MM.1S (cell line): ENCODE data around the gene CCSER1.
"Not testable (repeated sequence)": the region's sequence is repeated elsewhere in the genome, so short reads cannot be mapped to it uniquely, and the experiment has no call there.

Experiments used
- DNase-seq: peaks from one replicate; pipeline ENCODE4 v3.0.0-alpha.2; 2015
- H2AFZ ChIP-seq: fragments of 300-600 bp; sonication (generic); 2 replicates; pipeline ENCODE4 v1.6.0; 2016; ENCODE audit warnings: antibody characterized with exemption, low read length
- H3F3A ChIP-seq: fragments of 300-600 bp; sonication (generic); 2 replicates; pipeline ENCODE4 v1.6.1; 2016; ENCODE audit warnings: mild to moderate bottlenecking, antibody characterized with exemption, low read length, moderate library complexity, mixed read lengths; ENCODE audit not compliant: insufficient read depth
- H3K27ac ChIP-seq: fragments of 300-600 bp; sonication (generic); 2 replicates; pipeline ENCODE4 v1.5.1; 2016; ENCODE audit warnings: mild to moderate bottlenecking, low read length
- H3K27me3 ChIP-seq: fragments of 300-600 bp; sonication (generic); replicated peaks from 2 replicates; pipeline ENCODE4 v1.6.0; 2016; ENCODE audit warnings: low read length; ENCODE audit not compliant: insufficient read depth
- H3K36me3 ChIP-seq: fragments of 300-600 bp; sonication (generic); replicated peaks from 2 replicates; pipeline ENCODE4 v1.6.1; 2016; ENCODE audit warnings: mild to moderate bottlenecking, low read length, mixed read lengths; ENCODE audit not compliant: insufficient read depth
- H3K4me1 ChIP-seq: fragments of 300-600 bp; sonication (generic); 2 replicates; pipeline ENCODE4 v1.6.1; 2016; ENCODE audit warnings: low read length, mixed read lengths
- H3K4me2 ChIP-seq: fragments of 300-600 bp; sonication (generic); 2 replicates; pipeline ENCODE4 v1.6.0; 2016; ENCODE audit warnings: low read depth, low read length
- H3K4me3 ChIP-seq: fragments of 300-600 bp; sonication (generic); 2 replicates; pipeline ENCODE4 v1.5.1; 2016; ENCODE audit warnings: low read length, mixed read lengths
- H3K79me2 ChIP-seq: fragments of 300-600 bp; sonication (generic); 2 replicates; pipeline ENCODE4 v1.6.1; 2016; ENCODE audit warnings: mixed run types, low read length, mixed read lengths
- H3K9ac ChIP-seq: fragments of 300-600 bp; sonication (generic); 2 replicates; pipeline ENCODE4 v1.6.1; 2016; ENCODE audit warnings: low read length, mixed read lengths
- H3K9me2 ChIP-seq: fragments of 300-600 bp; sonication (generic); replicated peaks from 2 replicates; pipeline ENCODE4 v1.6.1; 2016; ENCODE audit warnings: mild to moderate bottlenecking, low read length, mixed read lengths; ENCODE audit not compliant: insufficient read depth
- H3K9me3 ChIP-seq: fragments of 300-600 bp; sonication (generic); replicated peaks from 2 replicates; pipeline ENCODE4 v1.6.1; 2016; ENCODE audit warnings: mild to moderate bottlenecking, low read length, mixed read lengths; ENCODE audit not compliant: insufficient read depth
- H4K20me1 ChIP-seq: fragments of 300-600 bp; sonication (generic); 2 replicates; pipeline ENCODE4 v1.6.1; 2016; ENCODE audit warnings: mild to moderate bottlenecking, low read length, moderate library complexity, mixed read lengths; ENCODE audit not compliant: insufficient read depth
- CTCF ChIP-seq: fragments of 300-600 bp; sonication (generic); IDR thresholded peaks from 2 replicates; pipeline ENCODE4 v1.5.1; 2016; ENCODE audit warnings: antibody characterized with exemption, low read length, mixed read lengths
- EZH2 ChIP-seq: fragments of 300-600 bp; sonication (generic); optimal IDR thresholded peaks from 2 replicates; pipeline ENCODE3; 2017; ENCODE audit warnings: low read depth, mild to moderate bottlenecking, antibody characterized with exemption, low read length, mixed read lengths
- EZH2phosphoT487 ChIP-seq: fragments of 300-600 bp; sonication (generic); IDR thresholded peaks from 2 replicates; pipeline ENCODE4 v1.6.1; 2018; ENCODE audit warnings: antibody characterized with exemption, low read length

Gene CCSER1

GRCh38 chr4:91092398-91092980 lies 965.3 kb downstream of the CCSER1 start:
- no peaks in the 10 kb centered on the region for H3K9me3 ChIP-seq

GRCh38 chr4:91094220-91094619 lies 967.0 kb downstream of the CCSER1 start:
- not testable (repeated sequence) for H3K79me2 ChIP-seq, H3F3A ChIP-seq, H3K9ac ChIP-seq, H4K20me1 ChIP-seq, H3K4me3 ChIP-seq, H3K9me3 ChIP-seq, H3K36me3 ChIP-seq, H3K4me1 ChIP-seq, H2AFZ ChIP-seq, H3K27me3 ChIP-seq, H3K4me2 ChIP-seq, DNase-seq, H3K27ac ChIP-seq, H3K9me2 ChIP-seq

More at GRCh38 chr4:91092398-91092980, 965.3 kb downstream of the CCSER1 start:
- no peak overlapping the region for H3K4me2 ChIP-seq
- no peak for TF ChIP-seq EZH2
- H3K4me3 ChIP-seq = no peak overlapping the region
- H3K27ac ChIP-seq = no peak overlapping the region
- no peak overlapping the region for H2AFZ ChIP-seq
- H3K9me2 ChIP-seq = no peaks in the 10 kb centered on the region
- H3K9ac ChIP-seq = no peak overlapping the region
- no peaks in the 10 kb centered on the region for H3K79me2 ChIP-seq
- H3K36me3 ChIP-seq = no peaks in the 10 kb centered on the region
- H4K20me1 ChIP-seq = no peaks in the 10 kb centered on the region
- H3K4me1 ChIP-seq = no peaks in the 10 kb centered on the region
- H3K27me3 ChIP-seq = no peaks in the 10 kb centered on the region
- H3F3A ChIP-seq = no peaks in the 10 kb centered on the region
- DNase-seq = no peak

GRCh38 chr4:91099666-91100065 lies 972.5 kb downstream of the CCSER1 start:
- H3K27ac ChIP-seq = no peak overlapping the region

GRCh38 chr4:91108751-91109150 lies 981.6 kb downstream of the CCSER1 start:
- no peak for DNase-seq
- no peaks in the 10 kb centered on the region for H3K79me2 ChIP-seq
- H3K27ac ChIP-seq = no peak overlapping the region
- TF ChIP-seq EZH2phosphoT487 = no peak
- TF ChIP-seq CTCF = no peak
- TF ChIP-seq EZH2 = no peak
- no peaks in the 10 kb centered on the region for H3K4me1 ChIP-seq
- H3K27me3 ChIP-seq = no peaks in the 10 kb centered on the region
- no peaks in the 10 kb centered on the region for H3K9me2 ChIP-seq
- no peak overlapping the region for H3K4me2 ChIP-seq
- no peak overlapping the region for H2AFZ ChIP-seq
- no peaks in the 10 kb centered on the region for H3F3A ChIP-seq
- no peaks in the 10 kb centered on the region for H4K20me1 ChIP-seq
- H3K4me3 ChIP-seq = no peak overlapping the region
- H3K9ac ChIP-seq = no peak overlapping the region
- no peaks in the 10 kb centered on the region for H3K36me3 ChIP-seq
- no peaks in the 10 kb centered on the region for H3K9me3 ChIP-seq

More at GRCh38 chr4:91099666-91100065, 972.5 kb downstream of the CCSER1 start:
- Histone ChIP-seq H3K79me2 (no peaks in the 10 kb centered on the region), H3K27me3 (no peaks in the 10 kb centered on the region), H3F3A (no peaks in the 10 kb centered on the region), H2AFZ (no peak overlapping the region), H3K9me2 (no peaks in the 10 kb centered on the region), H3K9ac (no peak overlapping the region), H3K4me1 (no peaks in the 10 kb centered on the region), H3K4me3 (no peak overlapping the region), H3K9me3 (no peaks in the 10 kb centered on the region), H3K36me3 (no peaks in the 10 kb centered on the region), H3K4me2 (no peak overlapping the region), H4K20me1 (no peaks in the 10 kb centered on the region)
- DNase-seq = no peak
- no peak for TF ChIP-seq EZH2phosphoT487
- TF ChIP-seq CTCF = no peak
- no peak for TF ChIP-seq EZH2
